B cell (primary cell): ENCODE data around the gene NEK11.

Experiments
- CTCF ChIP-seq: fragments of 200-600 bp; IDR thresholded peaks from one replicate; pipeline ENCODE4 v1.8.0; 2022; ENCODE audit warnings: antibody characterized with exemption, mild to moderate bottlenecking
- EZH2 ChIP-seq: IDR thresholded peaks from 2 replicates; pipeline ENCODE4 v1.6.1; 2012; ENCODE audit warnings: borderline replicate concordance, low read depth, mild to moderate bottlenecking, moderate library complexity, low read length; ENCODE audit not compliant: insufficient read depth, poor library complexity, severe bottlenecking

GRCh38 chr3:131033480-131034080 lies 6.9 kb downstream of the NEK11 start:
- peak; percentile 87 for TF ChIP-seq CTCF
- no peak for TF ChIP-seq EZH2
